Kidney capillary endothelial cell (primary cell): ENCODE results near the gene TAS2R7.
"Not testable (repeated sequence)": the region's sequence is repeated elsewhere in the genome, so short reads cannot be mapped to it uniquely, and the experiment has no call there.

ENCODE experiments used
- DNase-seq: peaks from one replicate; pipeline ENCODE4 v3.0.0-alpha.2; 2018; ENCODE audit warnings: low spot score

The TAS2R7 gene

GRCh38 chr12:10802587-10802986 is at the start of gene TAS2R7:
Gene TAS2R7, minus strand, starts transcription at chr12:10802627. Its CDS starts 57 bp downstream, at chr12:10802570.
- no peak for DNase-seq

- no peak for DNase-seq
These were observed 48.9 kb upstream of the TAS2R7 start for GRCh38 chr12:10851243-10851858.

- DNase-seq: no peak
These were observed 47.0 kb upstream of the TAS2R7 start, which contains the start of gene PRR4 for GRCh38 chr12:10849425-10849878. Gene PRR4, minus strand, starts transcription at chr12:10849475. Its CDS starts 38 bp downstream, at chr12:10849437.

- DNase-seq: no peak
These were observed 45.3 kb upstream of the TAS2R7 start for GRCh38 chr12:10847744-10848143.

DNA sequence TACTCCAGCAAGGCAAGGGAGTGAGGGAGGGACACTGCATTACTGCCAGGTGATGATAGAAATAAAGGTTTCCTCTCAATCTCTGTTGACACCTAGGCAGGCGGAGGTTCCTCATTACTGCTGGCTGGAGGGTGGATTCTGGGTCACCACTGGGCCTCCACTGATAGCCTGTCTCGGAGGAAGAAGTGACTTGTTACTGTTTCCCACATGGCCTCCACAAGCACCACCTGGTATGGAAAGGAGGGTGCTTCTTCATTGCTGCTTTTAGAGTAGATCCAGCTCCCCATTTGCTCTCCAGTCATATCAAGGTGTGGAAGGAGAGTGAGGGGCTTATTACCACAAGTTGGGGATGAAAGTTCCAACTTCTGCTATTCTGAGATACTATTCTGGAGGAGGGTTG is 40.4 kb upstream of the TAS2R7 start:
- DNase-seq: no peak

DNA sequence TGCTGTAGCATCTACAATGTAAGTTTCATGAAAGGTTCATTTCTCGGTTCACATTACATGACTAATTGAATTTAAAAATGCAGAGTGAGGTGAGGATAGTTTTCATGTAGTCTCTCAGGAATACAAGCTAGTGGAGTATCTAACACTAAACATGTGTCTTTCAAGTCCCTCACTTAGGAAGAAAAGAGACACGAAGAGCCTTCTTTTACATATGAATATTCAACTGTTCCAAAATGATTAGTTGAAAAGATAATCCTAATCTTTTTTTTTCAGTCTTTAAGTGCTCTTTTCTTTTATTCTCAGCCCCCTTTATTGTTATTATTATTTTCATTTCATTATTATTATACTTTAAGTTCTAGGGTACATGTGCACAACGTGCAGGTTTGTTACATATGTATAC is 36.0 kb upstream of the TAS2R7 start:
- DNase-seq: no peak

- no peak for DNase-seq
These were observed 27.6 kb upstream of the TAS2R7 start for GRCh38 chr12:10829994-10830393.

DNA sequence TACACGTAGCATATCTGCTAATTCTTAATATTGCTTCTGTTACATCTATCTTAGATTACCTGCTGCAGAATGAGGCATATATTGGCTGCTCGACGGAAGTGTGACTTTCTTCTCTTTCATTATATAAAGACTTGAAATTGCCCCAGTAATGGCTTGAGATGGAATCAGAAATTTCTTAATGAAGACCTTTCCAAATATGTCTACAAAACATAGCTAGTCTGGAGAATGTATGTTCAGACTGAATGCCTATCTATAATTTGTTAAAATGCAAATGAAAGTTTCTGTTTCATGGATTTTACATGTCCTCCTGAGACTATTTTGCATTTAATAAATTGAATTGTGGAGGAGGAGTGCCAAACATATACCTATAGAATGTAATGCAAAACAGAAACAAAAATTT is 23.8 kb upstream of the TAS2R7 start, which contains the start of gene TAS2R10:
TAS2R10 (minus strand) TSS at position 101 of the 400 bp plus-strand sequence; CDS start at position 12, 89 bp downstream.
- no peak for DNase-seq

- no peak for DNase-seq
These were observed 22.5 kb upstream of the TAS2R7 start for GRCh38 chr12:10824957-10825356.

DNA sequence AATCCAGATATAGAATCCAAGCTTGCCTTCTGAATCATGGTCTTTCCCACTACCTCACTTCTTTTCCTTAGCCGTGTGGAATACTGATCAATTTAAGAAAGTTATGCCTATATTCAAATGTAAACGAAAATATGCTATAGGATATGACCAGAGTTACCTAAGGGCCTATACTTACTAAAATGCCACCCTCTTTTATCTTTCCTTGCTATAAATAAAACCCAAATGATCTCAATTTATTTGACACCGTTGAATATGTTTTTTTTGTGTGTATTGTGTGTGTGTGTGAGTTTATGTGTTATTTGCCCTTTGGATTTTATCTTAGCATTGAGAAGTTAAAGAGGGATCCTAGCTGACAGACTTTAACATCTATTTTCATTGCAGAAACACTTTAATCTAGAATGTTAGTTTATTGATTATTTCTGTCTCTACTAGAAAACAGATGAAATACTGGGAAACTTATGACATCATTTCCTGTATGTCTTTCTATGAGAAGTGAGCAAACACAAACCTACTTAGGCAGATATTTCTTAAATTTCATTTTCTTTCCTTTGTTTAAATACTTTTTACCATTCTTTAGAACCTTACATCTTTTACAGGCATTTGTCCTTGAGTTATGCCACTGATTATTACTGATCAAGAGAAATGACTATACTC is 9.6 kb upstream of the TAS2R7 start:
- DNase-seq: no peak

GRCh38 chr12:10810068-10810467 is 7.6 kb upstream of the TAS2R7 start, which contains the start of gene TAS2R9:
Gene TAS2R9, minus strand, starts transcription at chr12:10810168. Its CDS starts 93 bp downstream, at chr12:10810075.
- no peak for DNase-seq

DNA sequence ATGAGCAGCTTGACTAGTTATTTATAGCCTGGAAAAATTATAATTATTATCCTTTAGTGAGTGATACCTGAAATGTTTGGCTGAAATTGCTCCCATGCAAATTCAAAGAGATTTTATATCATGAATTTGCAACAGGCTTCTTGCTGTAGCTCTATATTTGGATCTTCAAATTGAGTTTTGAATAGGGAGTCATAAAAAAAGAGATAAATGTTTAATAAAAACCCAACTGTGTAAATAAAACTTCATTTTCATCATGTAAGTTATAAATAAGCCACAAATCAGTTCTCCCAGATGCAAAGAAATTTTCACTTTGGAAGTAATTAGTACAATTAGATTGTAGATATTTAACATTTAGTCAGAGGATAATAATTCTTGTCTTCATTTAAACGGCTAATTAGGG is 4.8 kb upstream of the TAS2R7 start, which contains the start of gene TAS2R8:
TAS2R8 (minus strand) TSS at position 101 of the 400 bp plus-strand sequence. CDS start 306 bp downstream, outside the sequence.
- DNase-seq: no peak

GRCh38 chr12:10801741-10802140 is 686 bp downstream of the TAS2R7 start:
- DNase-seq: no peak

DNA sequence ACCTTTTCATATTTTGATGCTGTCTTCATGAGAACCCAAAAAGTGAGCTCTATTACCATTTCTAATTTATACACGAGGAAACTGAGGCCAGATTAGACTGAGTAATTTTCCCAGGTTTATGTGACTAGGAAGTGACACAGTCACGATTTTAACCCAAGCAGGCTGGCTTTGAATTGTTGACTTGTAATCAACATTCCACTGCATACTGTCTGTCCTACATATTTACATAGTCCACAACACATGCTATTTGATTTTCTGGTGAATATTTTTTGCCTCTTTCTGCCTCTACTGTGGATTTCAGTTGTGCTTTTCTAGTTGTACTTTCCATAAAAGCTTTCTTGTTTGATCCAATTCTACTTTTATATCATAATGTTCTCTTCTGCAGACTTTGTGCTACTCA is 8.2 kb downstream of the TAS2R7 start:
- no peak for DNase-seq

DNA sequence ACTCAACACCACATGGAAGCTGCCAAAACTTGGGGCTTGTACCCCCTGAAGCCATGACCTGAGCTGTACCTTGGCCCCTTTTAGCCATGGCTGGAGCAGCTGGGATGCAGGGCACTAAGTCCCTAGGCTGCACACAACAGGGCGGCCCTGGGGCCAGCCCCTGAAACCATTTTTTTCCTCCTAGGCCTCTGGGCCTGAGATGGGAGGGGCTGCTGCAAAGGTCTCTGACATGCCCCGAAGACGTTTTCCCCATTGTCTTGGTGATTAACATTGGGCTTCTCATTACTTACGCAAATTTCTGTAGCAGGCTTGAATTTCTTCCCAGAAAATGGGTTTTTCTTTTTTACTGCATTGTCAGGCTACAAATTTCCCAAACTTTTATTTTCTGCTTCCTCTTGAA is 10.7 kb downstream of the TAS2R7 start:
- DNase-seq: not testable (repeated sequence)

DNA sequence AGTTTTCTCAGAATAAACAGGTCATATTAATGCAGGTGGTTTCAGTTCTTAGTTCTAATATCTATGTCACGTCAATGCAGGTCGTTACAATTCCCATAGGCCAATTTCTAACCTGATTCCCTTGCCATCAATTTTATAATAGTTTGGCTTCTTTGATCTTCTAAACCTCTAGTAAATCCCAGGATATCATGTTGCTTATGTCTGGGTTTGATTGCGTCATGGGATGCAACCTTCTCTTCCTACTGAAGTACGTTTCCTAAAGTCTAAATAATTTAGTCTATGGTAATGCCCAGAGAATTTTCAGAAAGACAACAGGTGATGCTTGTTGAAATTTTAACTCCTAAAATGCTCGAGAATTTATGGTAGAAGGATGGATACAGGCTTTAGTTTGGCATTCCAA is 19.2 kb downstream of the TAS2R7 start:
- no peak for DNase-seq

- DNase-seq: no peak
These were observed 23.3 kb downstream of the TAS2R7 start for GRCh38 chr12:10779103-10779502.

- peak; percentile 42 for DNase-seq
These were observed 31.2 kb downstream of the TAS2R7 start for GRCh38 chr12:10771132-10771733.

GRCh38 chr12:10759657-10760056 is 42.8 kb downstream of the TAS2R7 start:
- DNase-seq: no peak

GRCh38 chr12:10756194-10756593 is 46.2 kb downstream of the TAS2R7 start:
- DNase-seq: no peak

- no peak for DNase-seq
These were observed 49.4 kb downstream of the TAS2R7 start for GRCh38 chr12:10753059-10753458.
